ENCODE data around the gene HTR3D.
"Not testable (repeated sequence)": the region's sequence is repeated elsewhere in the genome, so short reads cannot be mapped to it uniquely, and the experiment has no call there.

HTR3D gene

GRCh38 chr3:184015381-184016019, 16.0 kb upstream of the HTR3D start:
- DNase-seq (ENCODE audit: low read depth in 2 of 2, low spot score in 1 of 2), result no peak

DNA sequence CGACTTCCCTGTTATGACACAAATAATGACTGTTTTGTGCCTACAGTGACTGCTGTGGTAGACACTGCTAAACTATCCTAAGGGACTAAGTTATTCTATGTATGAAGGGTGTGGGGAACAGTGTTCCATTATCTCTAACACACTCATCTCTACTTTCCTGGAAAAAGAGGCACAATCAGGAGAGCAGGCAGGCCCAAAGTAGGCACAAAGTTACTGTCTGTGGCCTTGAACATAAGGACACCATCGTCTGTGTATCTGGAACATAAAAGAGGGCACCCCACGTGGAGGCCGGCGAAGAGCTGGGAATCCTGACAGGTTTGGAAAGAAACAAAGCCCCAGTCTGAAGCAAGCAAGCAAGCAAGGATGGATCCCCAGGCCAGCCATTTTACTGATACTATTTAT, 15.4 kb upstream of the HTR3D start:
- DNase-seq (ENCODE audit: low read depth in 2 of 2, low spot score in 1 of 2), result no peak

- DNase-seq (ENCODE audit: low read depth in 2 of 2, low spot score in 1 of 2), result peak; percentile 1 to 7
Measured at GRCh38 chr3:184016811-184017671, 14.5 kb upstream of the HTR3D start.

DNA sequence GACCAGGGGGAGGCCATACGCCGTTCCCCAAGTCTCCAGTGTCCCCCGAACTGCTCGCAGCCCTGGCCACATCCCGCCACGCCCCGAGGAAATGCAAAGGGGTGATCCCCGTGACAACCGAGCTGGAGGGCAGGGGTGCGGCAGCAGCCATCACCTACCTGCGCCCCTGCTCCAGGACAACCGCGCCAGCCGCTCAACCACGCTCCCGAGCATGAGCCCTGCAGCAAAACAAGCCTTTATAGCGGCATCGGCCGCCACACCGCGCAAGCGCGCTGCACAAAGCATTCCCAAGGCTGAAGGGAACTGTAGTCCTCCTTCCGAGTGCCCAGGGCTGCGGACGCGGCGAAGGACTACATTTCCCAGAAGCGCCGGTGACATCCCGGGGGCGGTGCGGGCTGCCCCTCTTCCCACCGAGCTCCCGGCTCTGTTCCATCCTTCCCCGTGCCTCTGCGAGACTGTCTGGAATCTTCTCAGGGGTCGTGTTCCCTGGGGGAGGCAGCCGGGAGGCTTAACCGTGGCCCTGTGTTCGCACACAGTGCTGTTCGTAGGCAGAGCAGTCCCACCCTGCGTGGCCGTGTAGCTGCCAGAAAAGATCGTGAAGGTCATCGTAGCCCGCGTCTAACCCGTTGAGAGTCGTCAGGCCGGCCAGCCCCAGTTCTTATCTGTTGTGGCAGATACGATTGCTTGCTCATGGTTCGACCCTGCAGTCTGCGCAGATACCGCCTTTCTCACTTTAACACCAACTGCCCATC, 13.7 kb upstream of the HTR3D start, which contains the start of gene ABCC5:
Gene ABCC5, minus strand, starts transcription at position 213 of the 752 bp plus-strand sequence. CDS start 3,492 bp downstream, outside the sequence.
- peak; percentile 59 to 65 for DNase-seq (ENCODE audit: low read depth in 2 of 2, low spot score in 1 of 2)

DNA sequence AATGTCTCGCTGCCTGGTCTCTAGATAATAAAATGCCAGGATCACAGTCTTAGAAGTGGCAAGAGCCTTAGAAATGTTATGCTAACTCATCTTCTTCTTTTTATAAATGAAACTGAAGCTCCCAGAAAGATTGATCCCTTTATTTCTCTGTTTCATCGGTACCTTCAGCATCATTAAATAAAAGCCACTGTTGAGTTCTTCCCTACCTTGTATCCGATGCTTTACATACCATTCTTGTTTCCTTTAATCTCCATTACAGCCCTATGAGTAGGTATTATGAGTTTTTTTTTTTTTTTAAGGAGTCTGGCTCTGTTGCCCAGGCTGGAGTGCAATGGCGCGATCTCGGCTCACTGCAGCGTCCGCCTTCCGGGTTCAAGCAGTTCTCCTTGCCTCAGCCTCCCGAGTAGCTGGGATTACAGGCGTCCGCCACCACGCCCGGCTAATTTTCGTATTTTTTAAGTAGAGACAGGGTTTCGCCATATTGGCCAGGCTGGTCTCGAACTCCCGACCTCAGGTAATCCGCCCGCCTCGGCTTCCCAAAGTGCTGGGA, 13.0 kb upstream of the HTR3D start:
- DNase-seq (ENCODE audit: low read depth in 2 of 2, low spot score in 1 of 2), result no peak

DNA sequence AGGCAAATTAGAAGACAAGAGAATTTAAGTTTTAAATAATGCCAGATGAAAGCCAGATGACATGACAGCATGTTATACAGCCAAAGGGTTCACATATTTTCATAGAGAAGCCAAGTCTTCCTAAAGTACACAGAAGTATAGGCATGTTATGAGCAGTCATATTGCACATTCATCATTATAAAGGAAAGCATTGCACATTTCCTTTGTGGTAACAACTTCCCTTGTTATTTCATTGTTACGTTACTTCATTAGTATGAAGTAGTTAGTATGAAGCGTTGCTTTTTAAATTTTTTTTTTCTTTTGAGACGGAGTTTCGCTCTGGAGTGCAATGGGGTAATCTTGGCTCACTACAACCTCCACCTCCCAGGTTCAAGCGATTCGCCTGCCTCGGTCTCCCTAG, 9.2 kb upstream of the HTR3D start:
- no peak for DNase-seq (ENCODE audit: low read depth in 2 of 2, low spot score in 1 of 2)

GRCh38 chr3:184025256-184025655, 6.3 kb upstream of the HTR3D start:
- DNase-seq (ENCODE audit: low read depth in 2 of 2, low spot score in 1 of 2), result not testable (repeated sequence)

DNA sequence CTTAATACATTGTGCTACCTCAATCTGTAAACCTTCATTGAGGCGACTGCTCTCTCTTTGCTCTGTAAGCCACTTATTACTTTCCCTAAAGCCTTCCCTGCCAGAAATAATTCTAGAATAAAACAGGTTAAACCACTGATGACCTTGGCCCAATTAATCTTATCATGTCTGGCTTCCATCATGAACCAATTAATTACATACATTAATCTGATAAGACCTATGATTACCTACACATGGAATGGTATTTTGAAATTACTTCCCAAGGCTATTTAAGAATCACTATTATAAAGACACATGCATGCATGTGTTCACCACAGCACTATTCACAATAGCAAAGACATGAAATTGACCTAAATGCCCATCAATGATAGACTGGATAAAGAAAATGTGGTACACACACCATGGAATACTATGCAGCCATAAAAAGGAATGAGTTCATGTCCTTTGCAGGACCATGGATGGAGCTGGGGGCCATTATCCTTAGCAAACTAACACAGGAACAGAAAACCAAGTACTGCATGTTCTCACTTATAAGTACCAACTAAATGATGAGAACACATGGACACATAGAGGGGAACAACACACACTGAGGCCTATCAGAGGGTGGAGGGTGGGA, 3.2 kb upstream of the HTR3D start:
- DNase-seq (ENCODE audit: low read depth in 2 of 2, low spot score in 1 of 2), result not testable (repeated sequence)

GRCh38 chr3:184029443-184029842, 2.1 kb upstream of the HTR3D start:
- DNase-seq (ENCODE audit: low read depth in 2 of 2, low spot score in 1 of 2), result no peak

GRCh38 chr3:184030536-184030935, 1.0 kb upstream of the HTR3D start:
- DNase-seq (ENCODE audit: low read depth in 2 of 2, low spot score in 1 of 2), result no peak

DNA sequence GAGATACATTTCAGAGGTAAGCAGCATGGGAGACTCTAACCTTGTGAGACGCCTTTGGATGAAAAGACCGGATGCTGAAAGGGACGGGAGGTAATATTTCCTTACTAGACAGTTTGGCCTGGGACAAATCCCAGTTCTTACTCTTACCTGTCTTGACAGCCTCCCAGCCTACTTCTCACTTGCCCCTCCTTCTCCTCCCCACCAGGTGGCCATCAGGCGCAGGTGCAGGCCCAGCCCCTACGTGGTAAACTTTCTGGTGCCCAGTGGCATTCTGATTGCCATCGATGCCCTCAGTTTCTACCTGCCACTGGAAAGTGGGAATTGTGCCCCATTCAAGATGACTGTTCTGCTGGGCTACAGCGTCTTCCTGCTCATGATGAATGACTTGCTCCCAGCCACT, 6.3 kb downstream of the HTR3D start:
- no peak for DNase-seq (ENCODE audit: low read depth in 2 of 2, low spot score in 1 of 2)

DNA sequence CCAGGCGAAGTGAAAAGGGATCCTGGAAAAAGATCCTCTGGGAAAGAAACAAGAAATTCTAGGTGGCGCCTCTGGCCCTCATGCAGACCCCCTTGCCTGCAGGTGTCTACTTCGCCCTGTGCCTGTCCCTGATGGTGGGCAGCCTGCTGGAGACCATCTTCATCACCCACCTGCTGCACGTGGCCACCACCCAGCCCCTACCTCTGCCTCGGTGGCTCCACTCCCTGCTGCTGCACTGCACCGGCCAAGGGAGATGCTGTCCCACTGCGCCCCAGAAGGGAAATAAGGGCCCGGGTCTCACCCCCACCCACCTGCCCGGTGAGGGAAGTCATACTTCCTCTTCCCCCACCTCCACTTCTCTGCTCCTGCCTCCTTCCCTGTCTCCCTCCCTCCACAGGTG, 6.8 kb downstream of the HTR3D start:
- DNase-seq (ENCODE audit: low read depth in 2 of 2, low spot score in 1 of 2), result not testable (repeated sequence)

GRCh38 chr3:184039414-184039813, 7.9 kb downstream of the HTR3D start:
- no peak for DNase-seq (ENCODE audit: low read depth in 2 of 2, low spot score in 1 of 2)

GRCh38 chr3:184040010-184040409, 8.5 kb downstream of the HTR3D start:
- no peak for DNase-seq (ENCODE audit: low read depth in 2 of 2, low spot score in 1 of 2)

DNA sequence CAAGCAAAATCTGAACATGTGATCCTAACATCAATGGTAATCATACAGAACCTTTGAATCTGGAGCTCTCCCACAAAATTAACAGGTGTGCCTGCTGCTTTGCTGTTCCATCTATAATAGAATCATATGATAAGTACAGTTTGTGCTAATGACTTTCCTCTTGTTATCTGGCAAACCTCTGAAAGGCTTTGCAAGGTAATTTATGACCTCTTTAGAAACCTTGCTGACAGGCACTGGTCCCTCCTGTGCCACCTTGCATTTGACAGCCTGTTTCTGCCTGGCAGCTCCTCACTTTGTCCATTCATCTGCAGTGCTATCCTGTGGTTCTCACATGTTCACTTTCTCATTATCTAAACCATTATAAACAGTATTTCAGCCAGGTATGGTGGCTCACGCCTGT, 11.1 kb downstream of the HTR3D start:
- DNase-seq (ENCODE audit: low read depth in 2 of 2, low spot score in 1 of 2), result no peak

DNA sequence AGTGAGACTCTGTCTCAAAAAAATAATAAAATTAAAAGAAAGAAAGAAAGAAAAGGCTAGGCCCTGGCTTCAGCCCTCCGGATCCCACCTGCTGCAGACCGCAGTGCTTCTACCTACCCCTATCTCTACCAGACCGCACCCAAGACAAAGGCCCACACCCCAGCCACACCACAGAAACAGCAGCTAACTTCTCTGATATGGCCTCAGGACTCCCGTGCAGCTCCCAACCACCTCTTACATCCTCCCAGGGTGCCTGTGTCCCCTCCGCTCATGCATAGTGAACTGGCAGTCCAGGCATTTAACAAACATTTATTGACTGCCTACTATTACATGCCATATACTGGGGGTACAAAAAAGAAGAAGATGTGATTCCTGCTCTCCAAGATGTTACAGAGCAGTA, 14.5 kb downstream of the HTR3D start:
- no peak for DNase-seq (ENCODE audit: low read depth in 2 of 2, low spot score in 1 of 2)

DNA sequence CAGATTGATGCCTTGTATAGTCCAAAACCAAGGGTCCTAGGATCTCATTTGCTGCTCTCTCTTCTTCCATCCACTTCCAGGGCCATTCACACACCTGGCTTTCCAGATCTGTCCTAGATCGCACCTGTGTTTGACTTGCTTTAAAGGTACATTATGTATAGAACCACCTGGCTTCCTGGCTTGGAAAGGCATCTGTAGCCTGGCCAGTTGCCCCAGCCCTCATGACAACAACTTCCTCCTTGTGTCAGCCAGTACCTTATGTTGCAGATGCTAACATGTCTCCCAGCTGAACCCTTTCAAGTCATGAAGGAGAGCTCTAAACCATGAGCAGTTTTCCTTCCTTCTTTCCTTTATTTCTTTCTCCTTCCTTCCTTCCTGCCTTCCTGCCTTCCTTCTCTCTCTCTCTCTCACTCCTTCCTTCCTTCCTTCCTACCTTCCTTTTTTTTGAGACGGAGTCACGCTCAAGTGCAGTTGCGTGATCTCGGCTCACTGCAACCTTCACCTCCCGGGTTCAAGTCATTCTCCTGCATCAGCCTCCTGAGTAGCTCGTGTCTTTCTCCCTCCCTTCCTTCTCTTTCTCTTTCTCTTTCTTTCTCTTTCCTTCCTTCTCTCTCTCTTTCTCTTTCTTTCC, 18.8 kb downstream of the HTR3D start:
- no peak for DNase-seq (ENCODE audit: low read depth in 2 of 2, low spot score in 1 of 2)

DNA sequence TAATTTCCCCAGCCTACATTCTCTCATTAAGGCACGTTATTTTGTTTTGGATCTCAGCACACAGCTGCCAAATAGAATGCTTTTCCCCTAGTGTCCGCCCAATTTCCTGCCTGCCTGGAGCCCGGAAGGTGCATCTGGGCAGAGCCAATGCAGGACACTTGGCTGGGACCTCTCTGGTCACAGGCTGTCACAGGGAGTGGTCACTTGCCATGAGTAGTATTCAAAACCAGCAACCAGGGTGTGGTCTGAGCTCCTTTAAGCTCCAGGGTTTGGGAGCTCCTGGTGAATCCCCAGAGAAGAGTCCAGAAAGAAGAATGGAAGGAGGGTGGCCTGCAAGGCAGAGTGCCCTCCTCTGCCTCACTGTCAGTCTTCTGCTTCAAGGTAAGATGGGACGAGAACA, 21.2 kb downstream of the HTR3D start, which contains the start of gene HTR3C:
Gene HTR3C, plus strand, starts transcription at position 281 of the 400 bp plus-strand sequence. Its CDS starts 34 bp downstream, at position 315.
- no peak for DNase-seq (ENCODE audit: low read depth in 2 of 2, low spot score in 1 of 2)

- no peak for DNase-seq (ENCODE audit: low read depth in 2 of 2, low spot score in 1 of 2)
Measured at GRCh38 chr3:184058029-184058428, 26.5 kb downstream of the HTR3D start.

DNA sequence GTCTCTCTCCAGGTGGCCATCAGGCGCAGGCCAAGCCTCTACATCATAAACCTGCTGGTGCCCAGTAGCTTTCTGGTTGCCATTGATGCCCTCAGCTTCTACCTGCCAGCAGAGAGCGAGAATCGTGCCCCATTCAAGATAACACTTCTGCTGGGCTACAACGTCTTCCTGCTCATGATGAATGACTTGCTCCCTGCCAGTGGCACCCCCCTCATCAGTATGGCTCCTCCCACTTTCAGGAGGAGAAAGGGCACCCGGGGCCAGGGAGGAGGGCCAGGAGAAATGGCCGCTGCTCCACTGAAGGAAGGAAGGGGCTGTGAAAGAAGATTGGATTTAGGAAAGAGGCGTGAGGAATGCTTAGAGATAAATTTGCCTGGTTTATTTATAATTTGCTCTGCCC, 27.9 kb downstream of the HTR3D start:
- no peak for DNase-seq (ENCODE audit: low read depth in 2 of 2, low spot score in 1 of 2)

All from stimulated activated CD8-positive, alpha-beta memory T cell treated with anti-CD3 and anti-CD28 coated beads, Interleukin-4, amount 100 ng/mL, for 4 hours (primary cell).